ENCODE measurements around the gene SH2D2A.

DNA sequence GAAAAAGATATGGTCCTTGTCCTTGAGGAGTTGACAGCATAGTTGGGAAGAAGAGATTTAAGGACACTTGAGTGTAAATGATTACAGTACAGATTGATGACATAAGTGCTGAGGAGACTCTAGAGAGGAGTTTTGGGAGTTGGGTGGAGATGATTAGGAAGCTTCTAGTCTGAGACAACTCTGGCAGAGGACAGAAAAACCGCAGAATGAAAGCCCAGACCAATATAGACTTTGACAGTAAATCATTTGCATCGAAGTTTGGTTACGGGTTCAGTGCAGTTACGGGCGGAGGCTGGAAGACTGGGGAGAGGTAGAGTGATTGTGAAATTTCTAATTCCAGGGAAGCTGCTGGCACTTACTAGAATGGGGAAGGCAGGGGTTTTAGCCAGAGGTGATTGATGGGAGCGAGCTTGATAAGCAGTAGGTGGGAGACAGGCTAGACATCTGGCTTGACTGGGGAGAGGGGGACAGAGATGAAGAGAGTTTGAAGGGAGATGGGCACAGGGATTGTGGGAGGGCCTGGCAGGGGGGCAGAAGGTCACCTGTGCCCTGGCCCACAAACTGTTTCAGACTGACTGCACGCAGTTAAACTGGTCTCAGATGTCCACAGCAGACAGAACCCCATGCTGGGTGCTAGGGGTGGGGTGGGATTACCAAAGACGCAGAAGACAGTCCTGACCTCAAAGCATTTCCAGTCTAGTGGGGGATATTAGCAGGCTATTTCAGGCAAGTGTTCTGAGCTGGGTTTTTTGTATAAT, 20.1 kb downstream of the SH2D2A start:
- TF ChIP-seq, protein P1, sequence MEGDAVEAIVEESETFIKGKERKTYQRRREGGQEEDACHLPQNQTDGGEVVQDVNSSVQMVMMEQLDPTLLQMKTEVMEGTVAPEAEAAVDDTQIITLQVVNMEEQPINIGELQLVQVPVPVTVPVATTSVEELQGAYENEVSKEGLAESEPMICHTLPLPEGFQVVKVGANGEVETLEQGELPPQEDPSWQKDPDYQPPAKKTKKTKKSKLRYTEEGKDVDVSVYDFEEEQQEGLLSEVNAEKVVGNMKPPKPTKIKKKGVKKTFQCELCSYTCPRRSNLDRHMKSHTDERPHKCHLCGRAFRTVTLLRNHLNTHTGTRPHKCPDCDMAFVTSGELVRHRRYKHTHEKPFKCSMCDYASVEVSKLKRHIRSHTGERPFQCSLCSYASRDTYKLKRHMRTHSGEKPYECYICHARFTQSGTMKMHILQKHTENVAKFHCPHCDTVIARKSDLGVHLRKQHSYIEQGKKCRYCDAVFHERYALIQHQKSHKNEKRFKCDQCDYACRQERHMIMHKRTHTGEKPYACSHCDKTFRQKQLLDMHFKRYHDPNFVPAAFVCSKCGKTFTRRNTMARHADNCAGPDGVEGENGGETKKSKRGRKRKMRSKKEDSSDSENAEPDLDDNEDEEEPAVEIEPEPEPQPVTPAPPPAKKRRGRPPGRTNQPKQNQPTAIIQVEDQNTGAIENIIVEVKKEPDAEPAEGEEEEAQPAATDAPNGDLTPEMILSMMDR (IDR thresholded peaks at IDR 0.05; ENCODE audit: poor library complexity), result no peak
- TF ChIP-seq EZH2phosphoT487 (IDR thresholded peaks at IDR 0.05; ENCODE audit: low read depth, severe bottlenecking, unreplicated experiment), result no peak
